ENCODE data around the gene TIMM22. TPM values are rescaled to one million over a fixed set of nuclear protein-coding genes. Genes with fewer than 3 reads are reported as not detected.

TIMM22 gene
- total RNA-seq, 4 donors from 2014 or later = 11.6 to 12.9 (median 12.6) TPM

DNA sequence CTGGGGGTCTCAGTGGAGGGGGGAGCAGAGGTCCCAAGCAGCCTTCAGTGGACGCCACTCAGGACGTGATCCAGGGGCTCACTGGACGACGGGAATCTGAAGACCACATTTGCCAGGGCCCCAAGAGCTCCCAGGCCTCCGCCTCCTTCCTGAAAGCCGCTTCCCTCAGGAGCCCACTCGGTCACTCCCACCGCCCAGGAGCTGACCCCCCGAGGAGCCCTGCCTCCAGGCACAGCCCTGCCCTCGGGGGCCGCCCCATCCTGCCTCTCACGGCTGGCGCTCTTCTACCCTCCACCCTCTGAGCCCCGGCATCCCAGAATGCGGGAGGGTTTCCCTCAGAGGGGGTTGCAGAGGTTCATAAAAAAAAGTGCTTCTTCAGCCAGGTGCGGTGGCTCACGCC is 24.2 kb downstream of the TIMM22 start:
- 90% methylated on average over 14 of the region's 17 CpGs for WGBS
- Histone ChIP-seq H3K4me1 (peaks cover 9% of the 10 kb centered on the region), H3K27me3 (no peaks in the 10 kb centered on the region), H3K9me3 (no peaks in the 10 kb centered on the region), H3K36me3 (peaks cover 27% of the 10 kb centered on the region), H3K4me3 (no peak overlapping the region), H3K27ac (no peak overlapping the region)
- DNase-seq (ENCODE audit: low spot score in 2 of 2) = no peak
- TF ChIP-seq, protein P1, sequence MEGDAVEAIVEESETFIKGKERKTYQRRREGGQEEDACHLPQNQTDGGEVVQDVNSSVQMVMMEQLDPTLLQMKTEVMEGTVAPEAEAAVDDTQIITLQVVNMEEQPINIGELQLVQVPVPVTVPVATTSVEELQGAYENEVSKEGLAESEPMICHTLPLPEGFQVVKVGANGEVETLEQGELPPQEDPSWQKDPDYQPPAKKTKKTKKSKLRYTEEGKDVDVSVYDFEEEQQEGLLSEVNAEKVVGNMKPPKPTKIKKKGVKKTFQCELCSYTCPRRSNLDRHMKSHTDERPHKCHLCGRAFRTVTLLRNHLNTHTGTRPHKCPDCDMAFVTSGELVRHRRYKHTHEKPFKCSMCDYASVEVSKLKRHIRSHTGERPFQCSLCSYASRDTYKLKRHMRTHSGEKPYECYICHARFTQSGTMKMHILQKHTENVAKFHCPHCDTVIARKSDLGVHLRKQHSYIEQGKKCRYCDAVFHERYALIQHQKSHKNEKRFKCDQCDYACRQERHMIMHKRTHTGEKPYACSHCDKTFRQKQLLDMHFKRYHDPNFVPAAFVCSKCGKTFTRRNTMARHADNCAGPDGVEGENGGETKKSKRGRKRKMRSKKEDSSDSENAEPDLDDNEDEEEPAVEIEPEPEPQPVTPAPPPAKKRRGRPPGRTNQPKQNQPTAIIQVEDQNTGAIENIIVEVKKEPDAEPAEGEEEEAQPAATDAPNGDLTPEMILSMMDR (IDR thresholded peaks at IDR 0.05) = no peak
- TF ChIP-seq POLR2AphosphoS5 (IDR thresholded peaks at IDR 0.05) = no peak
- TF ChIP-seq EP300 (IDR thresholded peaks at IDR 0.05) = no peak
- no peak for TF ChIP-seq POLR2A (IDR thresholded peaks at IDR 0.05)

DNA sequence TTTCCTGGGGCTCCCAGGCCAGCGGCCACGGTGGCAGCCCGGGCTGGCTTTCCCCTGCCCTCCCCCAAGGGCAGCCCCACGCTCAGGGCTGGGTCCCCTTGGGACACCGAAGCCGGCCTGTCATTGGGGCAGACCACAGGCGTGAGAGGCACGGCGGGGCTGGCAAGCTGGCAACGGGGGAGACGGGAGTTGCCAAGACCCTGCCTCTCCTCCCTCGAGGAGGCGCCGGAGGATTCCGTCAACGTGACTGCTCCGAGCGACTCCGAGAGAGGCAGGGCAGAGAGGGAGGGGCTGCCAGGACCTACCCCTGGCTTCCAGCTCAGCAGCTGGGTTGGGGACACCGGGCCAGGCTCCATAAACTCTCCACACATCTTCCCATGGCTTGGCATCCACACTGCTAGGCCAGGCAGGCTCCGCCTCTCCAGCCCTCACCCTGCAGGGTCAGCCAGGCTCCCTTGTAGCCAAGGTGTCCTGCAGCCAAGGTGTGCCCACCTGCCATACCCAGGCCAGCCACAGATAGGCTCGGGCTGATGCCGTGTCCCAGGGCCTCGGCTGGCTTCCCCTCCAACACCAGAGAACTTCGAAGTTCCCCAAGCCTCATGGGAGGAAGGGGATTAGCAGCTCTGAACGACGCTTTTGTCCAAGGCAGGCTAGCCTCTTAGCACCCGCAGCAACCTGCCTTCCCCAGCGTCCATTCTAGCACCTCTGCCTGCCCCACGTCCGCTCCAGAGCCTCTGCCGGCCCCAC is 25.5 kb downstream of the TIMM22 start:
- H3K36me3 ChIP-seq = peaks cover 24% of the 10 kb centered on the region
- H3K9me3 ChIP-seq = no peaks in the 10 kb centered on the region
- peaks cover 9% of the 10 kb centered on the region for H3K4me1 ChIP-seq
- H3K4me3 ChIP-seq = no peak overlapping the region
- H3K27me3 ChIP-seq = no peaks in the 10 kb centered on the region
- no peak for DNase-seq (ENCODE audit: low spot score in 2 of 2)
- no peak overlapping the region for H3K27ac ChIP-seq
- TF ChIP-seq EP300 (IDR thresholded peaks at IDR 0.05) = no peak
- no peak for TF ChIP-seq POLR2AphosphoS5 (IDR thresholded peaks at IDR 0.05)
- TF ChIP-seq, protein P1 (IDR thresholded peaks at IDR 0.05) = no peak
- no peak for TF ChIP-seq POLR2A (IDR thresholded peaks at IDR 0.05)
- WGBS = 78% methylated on average over 9 of the region's 32 CpGs

DNA sequence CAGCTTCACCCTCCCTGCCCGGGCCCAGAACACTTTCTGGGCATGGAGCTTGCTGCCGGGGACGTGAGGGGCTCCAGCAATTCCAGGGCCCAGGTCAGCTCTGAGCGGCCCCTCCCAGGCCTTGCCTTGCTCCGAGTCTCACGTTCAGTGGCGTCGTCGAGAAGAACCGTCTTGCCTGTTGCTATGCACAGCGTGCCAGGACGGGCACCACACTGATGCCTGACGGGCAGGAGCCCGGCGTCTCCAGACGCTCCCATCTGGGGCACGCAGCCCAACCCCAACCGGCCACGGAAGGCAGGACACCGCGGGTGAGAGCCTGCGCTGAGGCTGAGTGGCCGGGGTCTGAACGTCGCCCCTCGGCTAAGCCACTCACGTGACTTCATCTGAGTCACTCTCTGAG is 27.1 kb downstream of the TIMM22 start:
- H3K9me3 ChIP-seq = no peaks in the 10 kb centered on the region
- 76% methylated on average over 19 of the region's 27 CpGs for WGBS
- peaks cover 15% of the 10 kb centered on the region for H3K4me1 ChIP-seq
- H3K4me3 ChIP-seq = no peak overlapping the region
- DNase-seq (ENCODE audit: low spot score in 2 of 2) = no peak
- TF ChIP-seq, protein P1 (IDR thresholded peaks at IDR 0.05) = no peak
- TF ChIP-seq POLR2AphosphoS5 (IDR thresholded peaks at IDR 0.05) = no peak
- TF ChIP-seq POLR2A (IDR thresholded peaks at IDR 0.05) = no peak
- TF ChIP-seq EP300 (IDR thresholded peaks at IDR 0.05) = no peak
- H3K36me3 ChIP-seq = peaks cover 24% of the 10 kb centered on the region
- no peaks in the 10 kb centered on the region for H3K27me3 ChIP-seq
- H3K27ac ChIP-seq = no peak overlapping the region

DNA sequence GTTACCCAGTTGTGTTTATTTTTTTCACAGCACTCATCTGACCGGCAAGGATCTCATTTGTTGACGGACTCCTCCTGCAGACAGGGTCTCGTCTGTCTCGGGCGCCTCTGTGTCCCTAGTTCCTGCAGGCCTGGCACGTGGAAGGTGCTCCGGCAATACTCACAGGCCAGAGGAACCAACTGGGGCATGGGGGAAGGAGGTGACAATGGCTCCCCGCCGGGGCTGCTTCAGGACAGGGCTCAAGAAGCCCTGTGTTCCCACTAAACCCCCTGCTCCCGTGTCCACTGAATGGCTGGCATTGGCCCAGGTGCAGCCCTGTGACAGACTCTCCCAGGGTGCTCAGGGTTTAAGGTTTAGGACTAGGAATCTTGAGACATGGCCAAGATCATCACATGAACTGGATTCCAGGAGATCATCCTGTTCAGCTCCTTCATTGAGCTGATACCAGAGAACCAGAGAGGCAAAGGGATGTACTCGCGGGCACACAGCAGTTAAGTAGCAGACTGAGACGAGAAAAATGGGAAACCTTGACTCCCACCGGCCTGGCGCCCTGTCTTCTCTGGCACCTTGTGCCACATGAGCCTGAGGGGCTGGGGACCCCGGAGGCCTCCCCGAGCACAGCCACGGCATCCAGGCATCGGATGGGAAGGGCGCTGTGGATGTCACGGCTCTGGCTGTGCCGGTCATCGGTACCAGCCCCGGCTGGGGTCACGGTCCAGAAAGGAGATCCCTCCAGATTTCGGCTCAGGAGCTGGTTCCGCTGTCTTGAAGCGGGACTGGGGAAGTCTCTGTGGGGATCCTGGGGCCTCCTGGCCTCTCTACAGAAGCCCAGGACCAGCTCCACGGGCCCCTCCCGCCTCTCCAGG is 29.0 kb downstream of the TIMM22 start:
- Histone ChIP-seq H3K9me3 (no peaks in the 10 kb centered on the region), H3K27me3 (no peaks in the 10 kb centered on the region), H3K4me1 (peaks cover 34% of the 10 kb centered on the region), H3K36me3 (peaks cover 16% of the 10 kb centered on the region), H3K27ac (no peak overlapping the region), H3K4me3 (no peak overlapping the region)
- DNase-seq (ENCODE audit: low spot score in 2 of 2) = no peak
- TF ChIP-seq POLR2AphosphoS5 (IDR thresholded peaks at IDR 0.05) (no peak), EP300 (IDR thresholded peaks at IDR 0.05) (no peak), POLR2A (IDR thresholded peaks at IDR 0.05) (no peak)
- TF ChIP-seq, protein P1 (IDR thresholded peaks at IDR 0.05) = no peak
- 83% methylated on average over 9 of the region's 30 CpGs for WGBS

DNA sequence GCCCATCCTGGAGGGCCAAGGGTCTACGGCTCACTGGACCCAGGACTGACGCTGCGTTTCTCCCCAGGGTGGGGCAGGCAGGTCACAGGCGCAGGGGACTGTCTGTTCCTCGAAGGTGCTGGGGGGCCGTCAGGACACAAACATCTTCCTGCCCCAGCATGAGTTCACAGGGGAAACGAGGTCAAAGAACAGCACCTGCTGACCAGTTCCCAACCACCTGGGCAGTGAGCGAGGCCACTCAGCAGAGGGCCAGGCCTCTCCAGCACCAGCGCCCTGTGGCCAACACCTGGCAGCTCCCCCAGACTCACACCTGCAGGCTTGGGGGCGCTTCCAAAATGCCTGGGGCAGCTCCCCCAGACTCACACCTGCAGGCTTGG is 29.7 kb downstream of the TIMM22 start:
- no peak for DNase-seq (ENCODE audit: low spot score in 2 of 2)
- H3K4me3 ChIP-seq = no peak overlapping the region
- H3K9me3 ChIP-seq = no peaks in the 10 kb centered on the region
- WGBS = 96% methylated on average over 5 of the region's 10 CpGs
- H3K27me3 ChIP-seq = no peaks in the 10 kb centered on the region
- no peak overlapping the region for H3K27ac ChIP-seq
- peaks cover 41% of the 10 kb centered on the region for H3K4me1 ChIP-seq
- peaks cover 16% of the 10 kb centered on the region for H3K36me3 ChIP-seq
- TF ChIP-seq POLR2A (IDR thresholded peaks at IDR 0.05) = no peak
- TF ChIP-seq POLR2AphosphoS5 (IDR thresholded peaks at IDR 0.05) = no peak
- TF ChIP-seq, protein P1 (IDR thresholded peaks at IDR 0.05) = no peak
- no peak for TF ChIP-seq EP300 (IDR thresholded peaks at IDR 0.05)

Measured in suprapubic skin (tissue), 4 donors.